ENCODE results near the gene ADAM17.

GRCh38 chr2:9461079-9461478 is 94.6 kb downstream of the ADAM17 start:
- TF ChIP-seq CTCF (IDR thresholded peaks at IDR 0.05), result no peak
- no peak for TF ChIP-seq POLR2A (IDR thresholded peaks at IDR 0.05)
